Activated CD4-positive, alpha-beta T cell treated with anti-CD3 and anti-CD28 coated beads, Interleukin-2, amount 50 U/mL, for 24 hours (primary cell): ENCODE results near the gene NLK.

Experiments
- DNase-seq, 2 donors: peaks; one replicate each; pipeline ENCODE4 v3.0.0-alpha.2; 2020; ENCODE audit warnings: low read depth in 1 of 2, low spot score in 1 of 2

NLK gene

GRCh38 chr17:28039251-28039650 is 3.2 kb upstream of the NLK start:
- no peak for DNase-seq

DNA sequence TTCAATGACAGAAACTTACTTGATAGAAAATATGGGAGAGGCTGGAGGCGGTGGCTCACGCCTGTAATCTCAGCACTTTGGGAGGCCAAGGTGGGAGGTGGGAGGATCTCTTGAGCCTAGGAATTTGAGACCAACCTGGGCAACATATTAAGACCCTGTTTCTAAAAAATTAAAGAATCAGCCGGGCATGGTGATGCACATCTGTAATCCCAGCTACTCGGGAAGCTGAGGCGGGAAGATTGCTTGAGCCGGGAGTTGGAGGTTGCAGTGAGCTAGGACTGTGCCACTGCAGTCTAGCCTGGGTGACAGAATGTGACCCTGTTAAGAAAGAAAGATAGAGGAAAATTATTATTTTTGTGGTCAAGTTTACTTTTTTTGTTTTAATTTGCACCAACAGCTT is 2.1 kb upstream of the NLK start:
- no peak for DNase-seq

DNA sequence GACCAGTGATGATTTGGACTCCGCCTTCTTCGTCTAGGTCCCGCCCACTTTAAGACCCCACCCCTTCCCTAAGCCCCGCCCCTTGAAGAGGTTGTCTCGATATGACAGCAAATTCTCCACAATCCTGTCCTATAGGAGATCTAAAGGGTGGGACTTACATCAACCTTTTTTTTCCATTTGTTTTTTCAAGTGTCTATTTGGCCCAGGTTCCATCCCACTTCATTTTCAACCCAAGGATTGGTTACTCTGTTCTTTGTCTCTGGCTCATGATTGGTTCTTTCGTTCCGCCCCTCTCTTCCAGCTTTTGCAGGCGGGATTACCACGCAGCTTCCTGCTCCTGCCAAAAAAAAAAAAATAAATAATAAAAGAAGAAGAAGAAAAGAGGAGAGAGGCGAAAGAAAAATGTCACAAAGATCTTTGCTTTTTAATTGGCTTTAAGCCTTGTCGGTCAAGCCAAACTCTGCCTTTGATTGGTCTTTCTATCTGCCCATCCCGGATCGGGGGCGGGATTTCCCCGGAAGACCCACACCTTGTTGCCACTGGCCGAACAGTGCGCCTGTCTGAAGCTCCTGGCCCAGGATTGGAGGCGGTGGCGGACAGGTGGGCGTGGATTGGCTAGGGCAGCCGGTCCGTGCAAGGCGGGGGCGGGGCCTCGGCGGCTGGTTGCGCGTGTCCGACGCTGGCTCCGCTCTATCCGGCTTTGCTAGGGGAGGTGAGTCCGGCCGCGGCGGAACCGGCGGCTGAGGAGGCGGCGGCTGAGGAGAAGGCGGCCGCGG is 1.2 kb upstream of the NLK start:
- DNase-seq, result peak; percentile 97 to 99

DNA sequence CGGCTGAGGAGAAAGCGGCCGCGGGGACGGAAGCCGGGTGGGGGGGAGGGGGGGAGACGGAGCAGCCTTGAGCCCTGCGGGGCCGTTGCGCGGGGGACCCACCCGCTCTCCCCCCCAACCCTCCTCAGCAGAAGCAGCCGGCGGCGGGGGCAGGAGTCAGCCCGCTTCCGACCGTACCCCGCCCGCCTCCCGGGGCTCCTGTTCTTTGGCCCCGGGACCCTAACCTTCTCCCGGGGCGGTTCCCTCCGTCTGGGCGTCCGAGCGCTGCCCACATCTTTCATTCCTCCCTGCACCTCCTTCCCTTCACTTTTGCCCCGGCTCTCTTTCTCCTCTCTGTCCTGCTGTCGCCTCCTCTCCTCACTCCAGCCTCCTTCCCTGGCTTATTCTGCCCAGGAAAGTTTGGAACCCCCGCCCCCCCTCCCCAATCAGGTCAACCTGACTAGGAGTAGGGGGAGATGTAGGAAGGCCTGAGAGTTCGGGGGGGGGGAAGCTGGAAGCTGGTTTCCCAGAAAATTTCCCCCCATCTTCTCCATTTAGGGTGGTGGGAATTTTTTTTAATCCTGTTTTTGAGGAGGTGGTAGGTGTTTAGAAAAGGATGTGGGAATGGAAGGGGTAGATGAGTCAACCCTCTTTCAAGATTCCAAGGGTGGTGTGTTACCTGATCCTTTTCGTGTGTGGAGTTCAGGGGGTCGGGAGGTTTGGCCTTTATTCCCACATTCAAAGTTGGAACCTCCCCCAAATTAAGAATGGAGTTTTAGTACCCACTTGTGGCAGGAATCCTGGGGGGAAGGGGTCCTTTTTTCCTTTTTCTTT is 427 bp upstream of the NLK start:
- DNase-seq, result no peak

DNA sequence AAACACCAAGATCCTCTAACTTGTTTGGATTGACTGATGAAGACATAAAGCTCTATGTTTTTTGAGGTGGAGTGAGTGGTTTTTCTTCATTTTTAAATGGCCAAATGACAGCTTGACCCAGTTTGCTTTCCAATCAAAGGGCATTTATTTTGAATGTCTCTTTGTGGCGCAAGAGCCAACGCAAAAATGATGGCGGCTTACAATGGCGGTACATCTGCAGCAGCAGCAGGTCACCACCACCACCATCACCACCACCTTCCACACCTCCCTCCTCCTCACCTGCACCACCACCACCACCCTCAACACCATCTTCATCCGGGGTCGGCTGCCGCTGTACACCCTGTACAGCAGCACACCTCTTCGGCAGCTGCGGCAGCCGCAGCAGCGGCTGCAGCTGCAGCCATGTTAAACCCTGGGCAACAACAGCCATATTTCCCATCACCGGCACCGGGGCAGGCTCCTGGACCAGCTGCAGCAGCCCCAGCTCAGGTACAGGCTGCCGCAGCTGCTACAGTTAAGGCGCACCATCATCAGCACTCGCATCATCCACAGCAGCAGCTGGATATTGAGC is 329 bp downstream of the NLK start:
- no peak for DNase-seq

DNA sequence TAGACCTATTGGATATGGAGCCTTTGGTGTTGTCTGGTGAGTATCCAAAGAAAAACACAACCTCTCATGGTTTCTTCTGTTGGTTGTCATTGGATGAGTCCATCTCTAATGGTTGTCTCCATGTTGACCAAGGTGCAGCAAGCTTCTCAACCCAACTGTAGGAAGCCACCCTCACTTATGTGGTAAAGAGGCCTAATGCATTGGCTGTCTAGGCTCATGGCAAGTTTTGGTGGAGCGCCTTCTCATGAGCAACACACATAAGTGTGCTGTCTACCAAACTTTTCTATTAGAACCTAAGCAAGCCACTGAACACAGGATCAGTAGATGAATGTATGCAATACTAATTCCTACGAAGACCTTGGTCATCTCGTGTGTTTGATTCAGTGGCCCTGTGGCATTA is 819 bp downstream of the NLK start:
- no peak for DNase-seq

DNA sequence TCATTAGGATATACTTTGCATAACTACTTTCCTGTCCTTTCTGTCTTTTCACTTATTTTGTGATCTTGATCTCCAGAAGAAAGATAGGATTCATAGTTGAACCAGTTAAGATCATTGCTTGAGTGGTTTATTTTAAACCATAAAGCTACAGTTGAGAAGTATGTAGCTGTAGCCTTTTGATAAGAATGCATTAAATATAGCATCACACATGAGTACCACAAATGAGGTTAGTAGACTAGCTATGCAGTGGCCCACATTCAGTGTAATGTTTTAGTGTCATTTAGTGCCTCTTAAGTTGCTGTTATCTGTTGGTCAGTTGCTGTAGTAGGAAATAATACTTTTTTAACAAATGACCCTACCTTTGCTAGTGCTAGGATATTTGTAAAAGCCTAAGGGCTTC is 1.3 kb downstream of the NLK start:
- no peak for DNase-seq

GRCh38 chr17:28045304-28045703 is 2.8 kb downstream of the NLK start:
- no peak for DNase-seq

DNA sequence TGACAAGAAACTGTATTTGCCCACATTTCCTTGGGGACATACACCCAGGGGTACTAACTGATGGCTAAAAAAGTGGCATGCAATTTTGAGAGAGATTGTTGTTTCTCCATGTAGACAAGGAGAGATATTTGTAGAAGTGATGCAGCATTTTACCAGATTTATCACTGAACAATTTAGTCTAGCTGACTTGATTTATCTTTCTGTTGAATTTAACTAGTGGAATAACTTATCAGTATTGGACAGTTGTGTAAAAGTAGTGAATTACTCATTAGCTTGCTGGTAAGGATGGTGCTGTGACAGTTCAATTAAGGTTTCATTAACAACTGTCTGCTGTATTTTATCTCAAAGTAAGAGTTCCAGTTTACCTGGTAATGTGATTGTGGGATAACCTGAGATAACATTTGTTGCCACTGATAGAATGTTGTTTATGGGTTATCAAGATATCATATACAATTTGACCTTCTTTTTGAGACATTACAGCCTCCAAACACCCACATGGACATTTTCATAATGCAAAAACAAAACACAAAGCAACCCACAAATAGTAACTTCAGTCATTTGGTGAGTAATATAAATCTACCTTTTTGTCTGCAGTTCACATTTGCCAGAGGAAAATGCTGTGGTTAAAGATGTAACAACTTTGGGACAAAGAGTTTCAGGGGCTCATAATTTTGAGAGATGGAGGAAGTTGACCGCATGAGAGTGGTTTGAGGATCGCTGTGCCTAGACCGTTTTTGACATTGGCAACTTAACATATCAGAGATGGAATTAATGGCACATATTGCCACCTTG is 3.8 kb downstream of the NLK start:
- DNase-seq, result no peak

DNA sequence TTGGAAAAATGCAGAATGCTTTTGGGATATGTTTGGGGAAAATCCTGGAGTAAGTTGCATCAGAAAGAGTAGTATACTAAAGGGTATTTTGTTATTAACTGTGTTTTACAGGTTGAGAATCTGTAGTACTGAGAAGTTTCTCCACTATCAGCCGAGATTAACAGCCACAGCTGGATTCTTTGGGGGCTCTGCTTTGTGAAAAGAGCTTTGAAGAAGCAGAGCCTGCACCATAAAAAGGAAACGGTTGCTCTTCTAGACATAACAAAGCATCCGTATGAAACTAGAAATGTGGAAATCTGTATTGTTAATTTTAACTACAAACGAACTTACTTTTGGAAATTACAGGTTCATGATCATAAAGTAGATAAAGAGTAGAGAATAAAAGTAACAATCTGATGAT is 5.3 kb downstream of the NLK start:
- DNase-seq, result no peak

DNA sequence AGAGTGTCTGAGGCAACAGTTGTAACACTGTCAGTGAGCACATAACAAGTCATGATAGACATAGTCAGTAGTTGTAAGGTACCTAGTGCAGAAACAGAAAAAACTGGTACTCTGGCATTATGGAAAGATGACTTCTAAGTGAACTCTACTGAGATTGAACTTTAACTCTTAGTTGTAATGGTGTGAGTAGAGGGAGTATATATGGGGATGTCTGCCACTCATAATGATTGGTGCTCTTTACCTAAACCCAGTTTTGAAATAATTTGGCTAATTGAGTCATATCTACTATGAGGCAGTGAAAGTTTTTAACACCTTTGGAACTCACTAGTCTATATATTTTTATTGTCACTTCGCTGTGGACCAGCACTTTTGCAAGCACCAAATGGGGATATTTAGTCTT is 6.6 kb downstream of the NLK start:
- no peak for DNase-seq

GRCh38 chr17:28053044-28053670 is 10.7 kb downstream of the NLK start:
- DNase-seq, result no peak

- no peak for DNase-seq
Measured at GRCh38 chr17:28053725-28054124, 11.2 kb downstream of the NLK start.

DNA sequence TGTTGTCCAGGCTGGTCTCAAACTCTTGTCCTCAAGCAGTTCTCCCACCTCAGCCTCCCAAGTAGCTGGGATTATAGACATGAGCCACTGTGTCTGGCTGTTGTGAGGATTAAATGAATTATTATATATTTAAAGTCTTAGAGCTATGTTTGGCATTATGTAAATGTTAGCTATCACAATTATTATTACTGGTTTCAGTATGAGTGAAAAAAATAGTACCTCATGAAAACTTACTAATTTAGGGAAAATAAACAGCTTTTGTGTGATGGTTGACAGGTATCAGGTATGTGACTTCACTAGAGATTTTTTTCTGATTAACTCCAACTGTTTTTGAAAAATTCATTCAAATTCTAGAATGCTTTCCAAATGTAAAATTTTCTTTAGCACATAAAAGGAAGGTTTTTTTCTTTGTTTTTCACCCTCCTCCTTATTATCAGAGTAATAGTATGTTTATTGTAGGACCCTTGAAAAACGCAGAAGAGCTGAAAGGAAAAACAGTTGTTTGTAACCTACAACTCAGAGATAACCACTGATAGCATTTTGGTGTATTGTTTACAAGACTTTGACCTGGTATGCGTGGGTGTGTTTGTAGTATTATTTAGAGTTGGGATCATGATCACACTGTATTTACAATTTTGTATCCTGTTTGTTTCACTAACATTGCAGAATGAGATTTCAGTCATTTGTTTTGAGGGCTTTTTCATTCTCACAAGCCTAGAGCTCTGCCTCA is 13.2 kb downstream of the NLK start:
- DNase-seq, result no peak

DNA sequence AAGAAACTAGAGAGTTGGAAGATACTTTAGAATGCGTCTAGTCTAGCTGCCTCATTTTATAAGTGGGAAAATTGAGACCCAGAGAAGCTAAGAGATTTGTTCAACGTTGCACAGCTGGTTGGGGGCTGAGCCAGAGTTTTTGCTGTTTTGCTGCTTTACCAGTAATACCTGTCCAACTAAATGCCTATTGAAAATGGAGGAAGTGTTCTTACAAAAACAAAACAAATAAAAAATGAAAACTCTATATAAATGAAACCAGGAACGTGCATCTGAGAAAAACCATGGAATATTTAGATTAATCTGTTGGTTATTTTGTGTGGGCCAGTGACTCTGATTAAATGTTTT is 13.8 kb downstream of the NLK start:
- no peak for DNase-seq

DNA sequence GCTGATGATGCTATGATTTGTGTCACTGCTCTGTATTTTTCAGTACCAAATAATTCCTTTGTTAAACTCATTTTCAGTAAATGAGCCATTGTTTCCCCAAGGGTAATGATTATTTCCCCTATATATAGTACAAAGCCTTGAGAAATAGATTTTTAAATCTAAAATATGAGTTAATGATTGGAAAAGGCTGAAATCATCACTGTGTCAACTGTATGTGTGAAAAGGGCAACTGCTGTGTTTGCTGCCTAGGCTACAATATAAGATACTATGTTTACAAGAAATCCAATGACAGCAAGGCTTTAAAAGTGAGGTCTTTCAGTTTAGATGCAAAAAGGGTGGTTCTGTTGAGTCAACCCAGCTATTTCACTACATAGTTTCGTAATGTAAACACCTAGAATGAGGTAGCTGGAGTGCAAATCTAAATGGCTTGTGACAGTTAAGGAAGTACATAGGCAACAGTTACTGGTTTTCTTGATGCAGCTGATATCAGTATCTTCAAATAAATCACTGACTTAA is 15.3 kb downstream of the NLK start:
- DNase-seq, result no peak

GRCh38 chr17:28059675-28060074 is 17.2 kb downstream of the NLK start:
- DNase-seq, result no peak

GRCh38 chr17:28065706-28066105 is 23.2 kb downstream of the NLK start:
- DNase-seq, result no peak

- no peak for DNase-seq
Measured at GRCh38 chr17:28069061-28069460, 26.6 kb downstream of the NLK start.

DNA sequence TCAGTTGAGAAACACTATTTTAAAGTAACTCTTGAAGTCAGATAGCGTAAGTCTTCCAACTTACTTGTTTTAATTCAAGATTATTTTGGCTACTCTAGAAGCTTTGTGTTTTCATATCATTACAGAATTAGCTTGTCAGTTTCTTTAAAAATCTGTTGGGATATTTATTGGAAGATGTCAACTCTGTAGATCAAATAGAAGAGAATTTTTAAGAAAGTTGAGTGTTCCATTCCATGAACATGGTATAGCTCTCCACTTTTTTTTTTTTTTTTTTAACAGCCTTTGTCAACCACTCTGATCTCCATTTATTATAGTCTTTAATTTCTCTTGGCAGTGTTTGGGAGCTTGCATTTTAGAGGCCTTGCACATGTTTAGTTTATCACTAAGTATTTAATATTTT is 28.7 kb downstream of the NLK start:
- DNase-seq, result no peak
